Kidney epithelial cell (primary cell): ENCODE measurements around the gene TAB2. TPM values are rescaled to one million over a fixed set of nuclear protein-coding genes. Genes with fewer than 3 reads are reported as not detected.

Experiments
- DNase-seq: peaks from one replicate; pipeline ENCODE4 v3.0.0-alpha.2; 2010; ENCODE audit warnings: low read depth
- H3K27me3 ChIP-seq: 2 replicates; pipeline ENCODE4 v1.6.0; 2011; ENCODE audit warnings: low read length; ENCODE audit not compliant: control insufficient read depth, insufficient read depth
- H3K36me3 ChIP-seq: 2 replicates; pipeline ENCODE4 v1.5.1; 2011; ENCODE audit warnings: low read length; ENCODE audit not compliant: control insufficient read depth, insufficient read depth
- H3K4me3 ChIP-seq: 2 replicates; pipeline ENCODE4 v1.5.1; 2011; ENCODE audit warnings: low read depth, mild to moderate bottlenecking, control low read depth, low read length
- total RNA-seq: library from RNA; depleted of rRNA; stranded (reverse); fragments of >200 nt; gene quantifications from 2 replicates; pipeline ENCODE4 v1.2.3, GENCODE V29; 2015
- TF ChIP-seq, protein P1 (sequence below): IDR thresholded peaks from 2 replicates; pipeline ENCODE4 v1.5.1; 2011; ENCODE audit warnings: mild to moderate bottlenecking, moderate library complexity, low read length, control low read depth, inconsistent platforms; ENCODE audit not compliant: insufficient read depth, poor library complexity, severe bottlenecking

Gene TAB2
- total RNA-seq, 1 donor from 2014 or later = 30.7 TPM

- no peaks in the 10 kb centered on the region for H3K27me3 ChIP-seq
- no peak for DNase-seq
- TF ChIP-seq, protein P1, sequence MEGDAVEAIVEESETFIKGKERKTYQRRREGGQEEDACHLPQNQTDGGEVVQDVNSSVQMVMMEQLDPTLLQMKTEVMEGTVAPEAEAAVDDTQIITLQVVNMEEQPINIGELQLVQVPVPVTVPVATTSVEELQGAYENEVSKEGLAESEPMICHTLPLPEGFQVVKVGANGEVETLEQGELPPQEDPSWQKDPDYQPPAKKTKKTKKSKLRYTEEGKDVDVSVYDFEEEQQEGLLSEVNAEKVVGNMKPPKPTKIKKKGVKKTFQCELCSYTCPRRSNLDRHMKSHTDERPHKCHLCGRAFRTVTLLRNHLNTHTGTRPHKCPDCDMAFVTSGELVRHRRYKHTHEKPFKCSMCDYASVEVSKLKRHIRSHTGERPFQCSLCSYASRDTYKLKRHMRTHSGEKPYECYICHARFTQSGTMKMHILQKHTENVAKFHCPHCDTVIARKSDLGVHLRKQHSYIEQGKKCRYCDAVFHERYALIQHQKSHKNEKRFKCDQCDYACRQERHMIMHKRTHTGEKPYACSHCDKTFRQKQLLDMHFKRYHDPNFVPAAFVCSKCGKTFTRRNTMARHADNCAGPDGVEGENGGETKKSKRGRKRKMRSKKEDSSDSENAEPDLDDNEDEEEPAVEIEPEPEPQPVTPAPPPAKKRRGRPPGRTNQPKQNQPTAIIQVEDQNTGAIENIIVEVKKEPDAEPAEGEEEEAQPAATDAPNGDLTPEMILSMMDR = no peak
- no peaks in the 10 kb centered on the region for H3K36me3 ChIP-seq
- no peak overlapping the region for H3K4me3 ChIP-seq
Observed at GRCh38 chr6:149366267-149366921, 48.9 kb downstream of the TAB2 start.

DNA sequence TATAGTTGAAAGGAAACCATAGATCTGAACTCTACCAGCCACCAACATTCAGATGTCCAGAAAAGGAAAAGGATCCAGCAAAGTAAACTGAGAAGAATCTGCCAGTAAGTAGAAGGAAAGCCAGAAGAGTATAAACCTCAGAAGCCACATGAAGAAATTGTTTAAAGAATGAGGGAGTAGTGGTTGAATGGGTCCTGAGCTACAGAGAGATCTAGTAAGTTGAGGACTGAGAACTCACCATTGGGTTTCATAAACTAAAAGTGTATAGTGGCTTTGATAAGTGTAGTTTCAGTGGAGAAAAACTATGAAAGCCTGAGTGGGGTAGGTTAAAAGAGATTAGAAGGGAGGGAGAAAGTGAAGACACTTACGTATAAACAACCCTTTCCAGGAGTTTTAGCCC, 50.6 kb downstream of the TAB2 start:
- TF ChIP-seq, protein P1 = no peak
- DNase-seq = no peak
- no peaks in the 10 kb centered on the region for H3K36me3 ChIP-seq
- no peak overlapping the region for H3K4me3 ChIP-seq
- H3K27me3 ChIP-seq = no peaks in the 10 kb centered on the region

- H3K4me3 ChIP-seq = no peak overlapping the region
- DNase-seq = no peak
- H3K36me3 ChIP-seq = no peaks in the 10 kb centered on the region
- TF ChIP-seq, protein P1 = no peak
- H3K27me3 ChIP-seq = no peaks in the 10 kb centered on the region
Observed at GRCh38 chr6:149371154-149371553, 53.6 kb downstream of the TAB2 start.

DNA sequence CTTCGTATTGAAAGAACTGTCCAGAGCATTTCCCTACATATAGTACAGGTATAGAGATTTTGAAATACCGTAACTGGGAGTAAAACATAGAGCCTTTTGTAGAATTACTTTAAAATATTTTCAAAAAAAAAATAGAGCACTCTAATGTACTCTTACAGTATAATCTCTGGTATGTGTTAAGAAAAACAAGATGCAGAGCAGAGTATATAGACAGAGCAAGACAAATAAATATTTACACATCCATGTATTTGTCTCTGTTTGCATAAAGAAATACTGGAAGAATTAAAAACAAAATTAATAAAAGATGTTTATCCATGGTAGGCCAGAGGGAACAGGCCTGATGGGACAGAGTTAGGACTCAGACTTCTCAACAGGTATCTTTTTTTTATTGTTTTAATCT, 54.5 kb downstream of the TAB2 start:
- Histone ChIP-seq H3K4me3 (no peak overlapping the region), H3K27me3 (no peaks in the 10 kb centered on the region), H3K36me3 (no peaks in the 10 kb centered on the region)
- no peak for DNase-seq
- TF ChIP-seq, protein P1 = no peak

DNA sequence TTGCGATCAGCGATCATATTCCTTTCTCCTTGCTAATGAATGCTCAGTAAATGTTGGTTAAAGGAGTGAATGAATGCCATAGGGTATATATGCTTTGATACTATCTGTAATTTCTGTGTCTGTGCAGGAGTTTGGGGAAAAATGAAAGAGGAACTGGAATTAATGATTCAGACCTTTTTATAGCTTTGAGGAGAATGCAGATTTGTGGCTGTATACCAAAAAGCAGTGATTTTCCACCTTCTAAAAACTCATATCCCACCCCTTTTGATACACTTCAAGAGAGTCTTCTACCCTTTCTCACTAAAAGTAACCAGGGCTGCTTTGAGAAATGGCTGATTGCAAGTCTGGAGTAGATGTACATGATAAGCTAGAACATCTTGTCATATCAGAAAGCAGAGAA, 56.0 kb downstream of the TAB2 start:
- Histone ChIP-seq H3K36me3 (no peaks in the 10 kb centered on the region), H3K27me3 (no peaks in the 10 kb centered on the region), H3K4me3 (no peak overlapping the region)
- TF ChIP-seq, protein P1 = no peak
- no peak for DNase-seq

DNA sequence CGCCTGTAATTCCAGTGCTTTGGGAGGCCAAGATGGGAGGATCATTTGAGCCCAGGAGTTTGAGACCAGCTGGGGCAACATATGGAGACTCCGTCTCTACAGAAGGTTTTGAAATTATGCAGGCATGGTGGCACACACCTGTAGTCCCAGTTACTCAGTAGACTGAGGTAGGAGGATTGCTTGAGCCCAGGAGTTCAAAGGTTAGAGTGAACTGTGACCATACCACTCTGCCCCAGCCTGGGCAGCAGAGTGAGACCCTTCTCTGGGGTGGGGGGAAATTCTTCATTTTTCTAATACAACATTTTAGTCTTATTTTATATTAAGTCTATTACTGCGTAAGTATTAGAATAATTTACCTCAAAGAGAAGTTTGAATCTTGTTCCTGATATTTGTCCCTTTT, 62.5 kb downstream of the TAB2 start:
- Histone ChIP-seq H3K27me3 (no peaks in the 10 kb centered on the region), H3K4me3 (no peak overlapping the region), H3K36me3 (no peaks in the 10 kb centered on the region)
- DNase-seq = no peak
- TF ChIP-seq, protein P1 = no peak
